Middle frontal gyrus (tissue), 1 donor: Measurements from ENCODE around the gene PRRG3.

ENCODE experiments used
- DNase-seq: peaks from one replicate; pipeline ENCODE4 v3.0.0-alpha.2; 2015; ENCODE audit warnings: low spot score; ENCODE audit errors: extremely low spot score

PRRG3 gene

DNA sequence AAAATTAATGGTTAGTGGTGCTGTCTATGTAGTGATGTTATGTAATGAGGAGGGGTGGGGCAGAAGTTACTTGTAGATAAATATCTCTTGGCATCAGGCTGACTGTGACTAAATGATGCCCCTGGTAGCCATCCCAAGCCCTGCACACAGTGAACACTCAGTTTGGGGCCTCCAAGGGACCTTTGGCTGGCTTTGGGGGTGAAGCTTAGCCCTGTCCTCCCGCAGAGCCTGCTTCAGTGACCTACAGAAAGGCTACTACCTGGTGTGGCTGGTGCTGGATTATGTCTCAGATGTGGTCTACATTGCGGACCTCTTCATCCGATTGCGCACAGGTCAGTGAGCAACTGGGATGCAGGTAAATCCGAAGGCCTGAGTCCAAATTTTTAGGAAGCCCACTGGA lies 47.1 kb downstream of the PRRG3 start:
- DNase-seq, result no peak

- no peak for DNase-seq
These were observed 48.6 kb downstream of the PRRG3 start for GRCh38 chrX:151743651-151744470.

DNA sequence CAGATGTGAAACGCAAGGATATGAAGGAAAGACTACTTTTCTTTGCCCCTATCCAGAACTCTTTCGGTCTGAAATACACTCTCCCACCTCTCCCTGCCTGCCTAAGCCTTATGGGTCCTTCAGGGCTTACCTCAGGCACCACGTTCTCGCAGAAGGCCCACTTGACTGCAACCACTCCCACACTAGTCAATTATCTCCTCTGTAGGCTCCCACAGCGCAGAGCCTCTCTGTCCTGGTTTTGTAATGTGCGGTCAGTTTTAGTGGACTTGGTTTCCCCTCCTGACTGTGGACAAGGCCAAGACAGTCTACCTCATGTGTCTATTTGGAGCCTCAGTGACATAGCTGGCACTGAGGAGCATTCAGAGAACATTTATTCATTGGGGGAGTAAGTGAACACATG lies 50.4 kb downstream of the PRRG3 start:
- DNase-seq, result no peak

DNA sequence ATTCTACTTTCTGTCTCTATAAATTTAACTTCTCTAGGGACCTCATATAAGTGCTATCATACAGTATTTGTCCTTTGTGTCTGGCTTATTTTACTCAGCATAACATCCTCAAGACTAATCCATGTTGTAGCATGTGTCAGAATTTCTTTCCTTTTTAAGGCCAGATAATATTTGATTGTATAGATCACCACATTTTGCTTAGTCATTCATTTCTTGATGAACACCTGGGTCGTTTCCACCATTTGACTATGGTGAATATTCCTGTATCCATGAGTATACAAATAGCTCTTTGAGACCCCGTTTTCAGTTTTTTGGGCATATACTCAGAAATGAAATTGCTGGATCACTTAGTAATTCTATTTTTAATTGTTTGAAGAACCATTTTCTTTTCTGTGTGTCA lies 51.2 kb downstream of the PRRG3 start:
- no peak for DNase-seq

- DNase-seq, result no peak
These were observed 55.3 kb downstream of the PRRG3 start for GRCh38 chrX:151750511-151750910.

GRCh38 chrX:151752847-151753246 lies 57.6 kb downstream of the PRRG3 start:
- no peak for DNase-seq

DNA sequence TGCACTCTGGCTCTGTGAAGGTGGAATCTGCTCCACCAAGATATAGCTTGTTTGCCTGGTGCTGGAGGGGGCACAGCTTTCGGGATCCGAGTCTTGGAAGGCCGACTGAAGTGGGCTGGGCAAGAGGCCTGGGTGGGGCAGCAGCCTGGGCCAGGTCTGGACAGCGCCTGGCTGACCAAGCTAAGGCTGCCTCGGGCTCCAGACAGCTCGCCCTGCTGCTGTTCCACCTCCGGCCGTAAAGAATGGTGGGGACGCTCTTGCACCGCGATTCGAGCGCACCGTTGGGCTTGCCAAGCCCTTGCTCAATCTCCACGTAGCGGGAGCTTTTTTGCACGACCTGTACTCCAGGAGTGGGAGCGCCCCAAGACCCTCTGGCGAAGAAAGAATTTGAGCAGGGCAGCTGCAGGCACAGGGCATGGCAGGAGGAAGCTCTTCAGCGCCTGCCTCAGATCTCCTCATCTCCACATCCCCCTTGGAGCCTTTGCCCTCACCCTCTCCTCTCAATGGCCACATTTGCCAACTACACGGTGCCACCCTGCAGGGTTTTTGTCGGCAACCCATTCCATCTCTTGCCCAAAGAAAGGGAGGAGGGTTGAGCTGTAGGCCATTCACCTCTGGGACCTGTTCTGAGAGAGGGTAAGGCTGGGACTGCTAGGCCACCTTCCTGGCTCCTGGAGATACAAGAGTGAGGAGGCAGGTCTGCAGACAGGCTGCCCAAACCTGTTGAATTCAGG lies 58.2 kb downstream of the PRRG3 start:
- DNase-seq, result no peak

DNA sequence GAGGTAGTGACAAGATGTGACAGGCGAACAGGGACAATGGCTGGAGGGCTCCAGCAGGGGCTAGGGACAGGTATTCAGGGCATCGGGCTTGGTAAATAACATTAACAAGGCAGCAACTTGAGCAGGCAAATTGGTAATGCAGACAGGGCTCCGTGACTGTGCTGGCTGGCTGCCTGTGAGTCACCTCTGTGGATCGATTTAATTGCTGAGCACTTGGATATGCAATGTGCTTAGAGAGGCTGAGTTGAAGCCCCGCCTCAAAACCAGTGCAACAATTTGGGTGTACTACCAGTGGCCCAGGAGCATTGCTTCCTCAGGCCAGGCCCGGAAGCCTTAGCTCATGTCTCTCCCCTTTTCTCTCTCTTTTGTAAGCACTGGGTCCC lies 58.8 kb downstream of the PRRG3 start:
- DNase-seq, result no peak

DNA sequence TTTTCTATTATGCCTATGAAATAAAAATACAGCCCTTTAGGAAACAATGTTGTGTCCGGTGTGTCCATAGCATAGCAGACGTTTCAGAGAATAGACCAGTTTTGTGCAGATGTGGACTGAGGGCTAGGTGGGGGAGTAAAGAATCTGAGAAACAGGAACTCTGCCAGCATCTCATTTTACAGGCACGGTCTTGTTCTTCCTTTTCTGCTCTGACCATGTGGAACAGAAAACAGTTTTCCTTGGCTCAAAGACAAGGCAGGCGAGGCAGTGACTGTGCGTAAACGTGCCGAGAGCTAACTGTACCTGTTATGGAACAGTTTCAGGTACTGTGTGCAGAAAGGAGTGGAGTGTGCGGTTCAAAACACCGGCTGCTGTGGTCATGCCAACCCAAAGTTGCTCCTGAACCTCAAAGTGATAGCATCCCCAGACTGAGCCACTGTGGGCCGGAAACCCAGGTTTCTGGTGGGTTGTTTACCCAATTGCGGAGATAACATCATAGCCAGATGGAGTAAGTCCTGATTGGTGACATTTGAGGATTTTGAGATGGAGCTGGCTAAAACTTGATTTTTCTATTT lies 59.5 kb downstream of the PRRG3 start:
- no peak for DNase-seq
